Mucosa of rectum (tissue), 2 donors: ENCODE data around the gene PEX7.
"Not testable (repeated sequence)": the region's sequence is repeated elsewhere in the genome, so short reads cannot be mapped to it uniquely, and the experiment has no call there.

Experiments used
- H3K27ac ChIP-seq, 2 donors: one replicate each; pipeline ENCODE4 v1.7.0; 2013; ENCODE audit warnings: inconsistent platforms in 2 of 2, low read depth in 2 of 2, low read length in 2 of 2
- H3K27me3 ChIP-seq, 2 donors: one replicate each; pipeline ENCODE4 v1.7.0; 2013; ENCODE audit warnings: low read length in 2 of 2; ENCODE audit not compliant: control insufficient read depth in 2 of 2, insufficient read depth in 2 of 2
- H3K36me3 ChIP-seq, 2 donors: one replicate each; pipeline ENCODE4 v1.7.0; 2013; ENCODE audit warnings: low read length in 2 of 2; ENCODE audit not compliant: control insufficient read depth in 2 of 2, insufficient read depth in 2 of 2
- H3K4me1 ChIP-seq, 2 donors: one replicate each; pipeline ENCODE4 v1.7.0; 2013; ENCODE audit warnings: low read length in 2 of 2, mild to moderate bottlenecking in 1 of 2; ENCODE audit not compliant: control insufficient read depth in 2 of 2, insufficient read depth in 2 of 2
- H3K4me3 ChIP-seq, 2 donors: one replicate each; pipeline ENCODE4 v1.7.0; 2013; ENCODE audit warnings: low read length in 2 of 2
- H3K9ac ChIP-seq, 2 donors: one replicate each; pipeline ENCODE4 v1.7.0; 2013; ENCODE audit warnings: low read length in 2 of 2, low read depth in 1 of 2, mild to moderate bottlenecking in 1 of 2
- H3K9me3 ChIP-seq, 2 donors: one replicate each; pipeline ENCODE4 v1.7.0; 2013; ENCODE audit warnings: low read length in 2 of 2; ENCODE audit not compliant: control insufficient read depth in 2 of 2
- donor health status: healthy.
- donor health status: Normal muscosa, but diverticular disease.

The PEX7 gene

DNA sequence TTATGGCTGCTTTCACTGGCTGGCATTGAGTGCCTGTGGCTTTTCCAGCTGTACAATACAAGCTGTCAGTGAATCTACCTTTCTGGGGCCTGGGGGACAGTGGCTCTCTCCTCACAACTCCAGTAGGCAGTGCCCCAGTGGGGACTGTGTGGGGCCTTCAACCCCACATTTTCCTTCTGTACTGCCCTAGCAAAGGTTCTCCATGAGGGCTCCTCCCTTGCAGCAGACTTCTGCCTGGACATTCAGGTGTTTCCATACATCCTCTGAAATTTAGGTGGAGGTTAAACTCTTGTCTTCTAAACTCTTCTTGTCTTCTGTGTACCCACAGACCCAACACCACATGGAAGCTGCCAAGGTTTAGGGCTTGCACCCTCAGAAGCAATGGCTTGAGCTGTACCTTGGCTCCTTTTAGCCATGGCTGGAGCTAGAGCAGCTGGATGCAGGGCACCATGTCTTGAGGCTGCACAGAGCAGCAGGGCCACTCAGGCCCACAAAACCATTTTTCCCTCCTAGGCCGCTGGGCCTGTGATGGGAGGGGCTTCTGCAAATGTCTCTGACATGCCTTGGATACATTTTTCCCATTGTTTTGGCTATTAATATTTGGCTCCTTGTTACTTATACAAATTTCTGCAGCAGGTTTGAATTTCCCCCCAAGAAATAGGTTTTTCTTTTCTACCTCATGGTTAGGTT lies 9.6 kb downstream of the PEX7 start:
- H3K9ac ChIP-seq = no peak overlapping the region
- no peaks in the 10 kb centered on the region for H3K4me1 ChIP-seq
- H3K9me3 ChIP-seq = peaks cover 0 to 10% of the 10 kb centered on the region in 2 donors
- no peak overlapping the region for H3K27ac ChIP-seq
- H3K36me3 ChIP-seq = peaks cover 5 to 19% of the 10 kb centered on the region in 2 donors
- no peaks in the 10 kb centered on the region for H3K27me3 ChIP-seq
- H3K4me3 ChIP-seq = no peak overlapping the region

GRCh38 chr6:136840276-136841001 lies 18.0 kb downstream of the PEX7 start:
- Histone ChIP-seq H3K9me3 (no peaks in the 10 kb centered on the region), H3K9ac (no peak overlapping the region), H3K27me3 (no peaks in the 10 kb centered on the region), H3K36me3 (peaks cover 2 to 5% of the 10 kb centered on the region in 2 donors), H3K4me3 (no peak overlapping the region), H3K27ac (no peak overlapping the region), H3K4me1 (no peaks in the 10 kb centered on the region)

DNA sequence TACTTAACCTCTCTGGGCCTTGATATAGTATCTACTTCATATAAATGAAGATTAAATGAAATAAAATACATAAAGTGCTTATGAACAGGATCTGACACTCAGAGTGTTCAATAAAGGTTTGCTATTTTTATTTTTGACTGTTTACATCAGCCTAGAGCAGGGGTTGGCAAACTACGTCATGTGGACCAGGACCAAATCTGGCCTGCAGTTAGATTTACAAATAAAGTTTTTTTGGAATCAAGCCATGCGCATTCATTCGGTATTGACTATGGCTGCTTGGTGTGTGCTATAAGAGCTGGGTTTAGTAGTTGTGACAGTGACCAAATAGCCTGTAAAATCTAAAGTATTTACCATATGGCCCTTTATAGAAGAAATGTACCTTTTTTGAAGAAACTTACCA lies 20.8 kb downstream of the PEX7 start:
- Histone ChIP-seq H3K9me3 (no peaks in the 10 kb centered on the region), H3K27ac (no peak overlapping the region), H3K36me3 (peaks cover 2% of the 10 kb centered on the region in 2 donors), H3K9ac (no peak overlapping the region), H3K27me3 (no peaks in the 10 kb centered on the region), H3K4me3 (no peak overlapping the region), H3K4me1 (no peaks in the 10 kb centered on the region)

DNA sequence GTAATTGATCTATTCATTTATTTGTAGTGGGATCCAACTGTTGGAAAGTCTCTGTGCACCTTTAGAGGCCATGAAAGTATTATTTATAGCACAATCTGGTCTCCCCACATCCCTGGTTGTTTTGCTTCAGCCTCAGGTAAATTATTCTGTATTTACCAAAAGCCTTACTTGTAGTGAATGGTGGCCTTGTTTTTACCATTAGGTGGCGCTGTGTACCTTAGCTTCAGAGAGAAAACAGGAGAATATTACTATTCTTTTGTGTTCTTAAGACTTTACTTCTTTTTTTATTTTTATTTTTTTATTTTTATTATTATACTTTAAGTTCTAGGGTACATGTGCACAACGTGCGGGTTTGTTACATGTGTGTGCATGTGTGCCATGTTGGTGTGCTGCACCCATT lies 23.7 kb downstream of the PEX7 start:
- Histone ChIP-seq H3K27me3 (no peaks in the 10 kb centered on the region), H3K9me3 (no peaks in the 10 kb centered on the region), H3K4me1 (no peaks in the 10 kb centered on the region), H3K27ac (no peak overlapping the region), H3K36me3 (peaks cover 2% of the 10 kb centered on the region in 2 donors), H3K4me3 (no peak overlapping the region), H3K9ac (no peak overlapping the region)

GRCh38 chr6:136846477-136846876 lies 24.1 kb downstream of the PEX7 start:
- not testable (repeated sequence) for H3K4me3 ChIP-seq, H3K36me3 ChIP-seq, H3K27me3 ChIP-seq, H3K9ac ChIP-seq, H3K9me3 ChIP-seq, H3K4me1 ChIP-seq, H3K27ac ChIP-seq

DNA sequence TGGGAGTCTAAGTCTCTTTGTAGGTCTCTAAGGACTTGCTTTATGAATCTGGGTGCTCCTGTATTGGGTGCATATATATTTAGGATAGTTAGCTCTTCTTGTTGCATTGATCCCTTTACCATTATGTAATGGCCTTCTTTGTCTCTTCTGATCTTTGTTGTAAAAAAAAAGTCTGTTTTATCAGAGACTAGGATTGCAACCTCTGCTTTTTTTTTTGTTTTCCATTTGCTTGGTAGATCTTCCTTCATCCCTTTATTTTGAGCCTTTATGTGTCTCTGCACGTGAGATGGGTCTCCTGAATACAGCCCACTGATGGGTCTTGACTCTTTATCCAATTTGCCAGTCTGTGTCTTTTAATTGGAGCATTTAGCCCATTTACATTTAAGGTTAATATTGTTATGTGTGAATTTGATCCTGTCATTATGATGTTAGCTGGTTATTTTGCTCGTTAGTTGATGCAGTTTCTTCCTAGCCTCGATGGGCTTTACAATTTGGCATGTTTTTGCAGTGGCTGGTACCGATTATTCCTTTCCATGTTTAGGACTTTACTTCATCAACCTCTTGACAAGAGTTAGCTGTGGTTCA lies 27.7 kb downstream of the PEX7 start:
- H3K27me3 ChIP-seq, H3K9ac ChIP-seq: not testable (repeated sequence)

DNA sequence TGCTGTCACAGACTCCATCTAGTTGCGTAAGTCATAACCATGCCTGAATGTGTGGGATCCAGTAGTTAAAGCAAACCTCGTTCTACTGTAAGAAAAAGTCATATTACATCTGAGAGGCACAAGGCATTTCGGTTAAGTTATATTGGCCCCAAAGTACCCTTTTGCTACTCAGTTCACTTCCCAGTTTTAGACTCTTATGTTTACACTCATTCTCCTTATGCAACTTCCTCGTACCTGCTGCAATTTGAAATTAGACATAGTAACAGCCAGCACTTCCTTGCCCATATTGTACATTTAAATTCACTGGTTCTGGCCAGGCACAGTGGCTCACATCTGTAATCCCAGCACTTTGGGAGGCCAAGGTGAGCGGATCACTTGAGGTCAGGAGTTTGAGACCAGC lies 37.0 kb downstream of the PEX7 start:
- Histone ChIP-seq H3K9me3 (no peaks in the 10 kb centered on the region), H3K36me3 (no peaks in the 10 kb centered on the region), H3K27ac (no peak overlapping the region), H3K4me3 (no peak overlapping the region), H3K9ac (no peak overlapping the region), H3K4me1 (no peaks in the 10 kb centered on the region), H3K27me3 (no peaks in the 10 kb centered on the region)

More for the DNA sequence above, 27.7 kb downstream of the PEX7 start:
- not testable (repeated sequence) for H3K4me3 ChIP-seq, H3K27ac ChIP-seq, H3K4me1 ChIP-seq, H3K9me3 ChIP-seq, H3K36me3 ChIP-seq

GRCh38 chr6:136860043-136860442 lies 37.7 kb downstream of the PEX7 start:
- H3K9ac ChIP-seq = no peak overlapping the region
- H3K4me1 ChIP-seq = no peaks in the 10 kb centered on the region
- no peaks in the 10 kb centered on the region for H3K36me3 ChIP-seq
- no peaks in the 10 kb centered on the region for H3K9me3 ChIP-seq
- no peak overlapping the region for H3K27ac ChIP-seq
- no peak overlapping the region for H3K4me3 ChIP-seq
- H3K27me3 ChIP-seq = no peaks in the 10 kb centered on the region

DNA sequence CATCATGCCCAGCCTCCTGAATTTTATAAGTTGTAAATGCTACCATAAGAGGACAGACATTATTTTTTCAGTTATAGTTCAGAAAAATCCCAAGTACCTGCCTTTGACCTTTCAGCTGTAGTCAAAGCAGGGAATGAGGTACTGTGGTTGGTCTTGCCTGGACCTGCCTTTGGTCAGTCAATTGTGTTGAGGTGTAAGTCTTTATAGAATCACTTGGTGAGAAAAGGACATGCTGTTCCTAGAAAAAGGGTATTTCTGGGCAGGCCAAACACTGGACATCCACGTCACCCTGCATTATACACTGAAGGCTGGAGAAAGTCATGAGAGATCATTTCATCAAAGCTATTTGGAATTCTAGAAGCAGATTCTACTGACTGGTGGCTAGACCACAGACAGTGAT lies 40.3 kb downstream of the PEX7 start:
- peaks cover 0 to 4% of the 10 kb centered on the region in 2 donors for H3K4me1 ChIP-seq
- H3K27me3 ChIP-seq = no peaks in the 10 kb centered on the region
- H3K36me3 ChIP-seq = no peaks in the 10 kb centered on the region
- H3K9me3 ChIP-seq = no peaks in the 10 kb centered on the region
- H3K4me3 ChIP-seq = no peak overlapping the region
- no peak overlapping the region for H3K27ac ChIP-seq
- H3K9ac ChIP-seq = no peak overlapping the region

DNA sequence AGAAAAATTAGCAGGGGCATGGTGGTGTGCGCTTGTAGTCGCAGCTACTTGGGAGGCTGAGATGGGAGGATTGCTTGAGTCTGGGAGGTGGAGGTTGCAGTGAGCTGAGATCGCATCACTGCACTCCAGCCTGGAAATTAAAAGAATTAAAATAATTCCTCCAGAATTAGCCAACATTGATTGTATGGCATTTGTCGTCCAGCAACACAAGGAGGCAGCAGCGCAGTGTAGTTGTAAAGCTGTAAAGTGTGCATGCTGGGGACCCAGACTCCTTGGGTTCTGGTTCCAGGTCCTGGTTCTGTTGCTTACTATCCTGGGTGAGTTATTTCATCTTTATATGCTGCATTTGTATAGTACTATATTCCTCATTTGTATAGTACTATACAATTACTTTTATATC lies 41.4 kb downstream of the PEX7 start:
- Histone ChIP-seq H3K36me3 (no peaks in the 10 kb centered on the region), H3K9me3 (no peaks in the 10 kb centered on the region), H3K9ac (no peak overlapping the region), H3K4me1 (peaks cover 0 to 4% of the 10 kb centered on the region in 2 donors), H3K4me3 (no peak overlapping the region), H3K27me3 (no peaks in the 10 kb centered on the region), H3K27ac (no peak overlapping the region)
